Anterior cingulate cortex (tissue), 58 donors: ENCODE measurements around the gene MYH9.

Experiments
- DNase-seq, 58 donors: peaks; one replicate each; lab custom pipeline; 2025; lab: John Stamatoyannopoulos, UW

The MYH9 gene

DNA sequence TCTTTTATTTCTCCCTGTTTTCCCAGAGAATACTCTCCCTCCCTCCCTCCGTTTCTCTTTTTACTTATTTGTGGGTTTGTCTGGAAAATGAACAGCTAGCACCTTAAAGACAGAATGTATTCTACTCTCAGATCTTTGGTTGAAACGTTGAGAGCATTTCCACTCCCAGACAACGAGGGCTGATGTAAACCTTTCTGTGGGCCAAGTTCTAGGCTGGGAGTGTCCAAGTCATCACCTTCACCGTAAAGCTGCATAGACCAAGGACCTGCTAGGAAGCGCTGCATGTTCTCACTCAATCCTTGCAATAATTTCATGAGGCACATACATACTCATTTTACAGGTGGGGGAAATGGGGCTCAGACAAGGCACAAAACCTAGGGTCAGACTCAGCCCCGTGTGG is 32.4 kb downstream of the MYH9 start:
- DNase-seq, result no peak

DNA sequence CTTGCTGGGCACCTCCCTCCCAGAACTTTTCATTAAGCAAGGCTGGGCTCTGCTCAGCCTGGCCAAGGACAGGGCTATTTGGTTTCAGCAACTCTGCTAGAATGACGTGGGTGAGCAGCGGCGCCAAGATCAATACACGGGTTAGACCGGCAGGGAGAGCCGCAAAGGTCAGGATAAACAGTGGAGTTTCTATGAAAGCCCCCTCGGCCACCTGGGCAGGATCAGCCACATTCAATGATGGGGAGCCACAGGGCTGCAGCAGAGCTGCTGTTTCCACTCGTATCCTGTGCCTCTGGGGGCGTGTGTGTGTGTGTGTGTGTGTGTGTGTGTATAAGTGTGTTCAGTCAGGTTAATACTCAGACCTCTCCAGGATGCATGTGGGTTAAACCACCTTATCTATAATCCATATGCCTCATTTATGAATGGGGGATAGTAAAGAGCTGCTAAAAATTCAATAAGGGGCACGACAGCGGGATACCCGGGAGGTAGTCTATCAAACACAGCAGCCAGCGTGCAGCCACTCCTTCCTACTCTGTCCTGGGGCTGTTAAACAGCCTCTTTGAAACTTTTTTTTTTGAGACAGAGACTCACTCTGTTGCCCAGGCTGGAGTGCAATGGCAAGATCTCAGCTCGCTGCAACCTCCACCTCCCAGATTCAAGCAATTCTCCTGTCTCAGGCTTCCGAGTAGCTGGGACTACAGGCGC is 34.8 kb downstream of the MYH9 start:
- DNase-seq, result no peak

GRCh38 chr22:36351921-36352802 is 35.6 kb downstream of the MYH9 start:
- DNase-seq, result peak in 1 of 58 donors; percentile 27

DNA sequence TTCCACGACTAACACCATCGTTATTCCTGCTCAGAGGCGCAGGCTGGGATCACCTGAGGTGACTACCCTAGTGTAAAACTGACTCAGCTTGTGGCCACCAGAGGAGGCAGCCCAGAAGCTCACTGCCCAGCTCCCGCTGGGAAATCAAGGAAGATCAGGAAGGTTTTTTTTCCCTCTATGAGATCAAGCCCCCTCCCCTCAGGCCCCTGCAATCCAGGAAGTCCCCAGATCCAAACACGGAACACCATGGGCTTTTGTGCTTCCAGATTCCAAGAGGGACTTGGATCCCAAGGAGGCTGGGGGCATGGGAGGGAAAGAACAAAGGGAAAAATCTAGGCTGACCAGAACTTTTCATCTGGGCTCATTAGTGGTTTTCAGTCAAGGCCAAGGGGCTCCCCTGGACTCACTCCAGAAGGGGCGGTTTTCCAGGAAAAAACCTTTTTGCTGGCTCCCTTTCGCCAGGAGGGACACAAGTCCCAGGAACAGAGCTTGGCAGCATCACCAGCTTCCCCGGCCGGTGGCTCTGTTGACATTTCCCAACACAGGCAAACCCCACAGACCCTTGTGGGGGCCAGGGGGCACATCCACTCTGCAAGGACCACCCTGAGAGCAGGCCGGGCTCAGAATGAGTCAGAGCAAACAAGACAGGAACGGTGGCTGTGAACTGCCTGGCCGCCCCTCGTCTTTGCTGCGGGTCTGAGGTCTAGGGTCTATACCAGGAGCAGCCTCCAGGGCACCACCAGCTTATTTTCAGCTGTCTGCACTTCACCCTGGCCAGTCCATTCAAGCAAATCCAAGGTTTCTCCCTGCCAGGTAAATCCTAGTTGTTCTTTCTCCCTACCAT is 36.8 kb downstream of the MYH9 start:
- DNase-seq, result peak in 31 of 58 donors; percentile 23 to 85 (median 47)

- DNase-seq, result no peak
Observed at GRCh38 chr22:36349726-36350125, 38.0 kb downstream of the MYH9 start.

DNA sequence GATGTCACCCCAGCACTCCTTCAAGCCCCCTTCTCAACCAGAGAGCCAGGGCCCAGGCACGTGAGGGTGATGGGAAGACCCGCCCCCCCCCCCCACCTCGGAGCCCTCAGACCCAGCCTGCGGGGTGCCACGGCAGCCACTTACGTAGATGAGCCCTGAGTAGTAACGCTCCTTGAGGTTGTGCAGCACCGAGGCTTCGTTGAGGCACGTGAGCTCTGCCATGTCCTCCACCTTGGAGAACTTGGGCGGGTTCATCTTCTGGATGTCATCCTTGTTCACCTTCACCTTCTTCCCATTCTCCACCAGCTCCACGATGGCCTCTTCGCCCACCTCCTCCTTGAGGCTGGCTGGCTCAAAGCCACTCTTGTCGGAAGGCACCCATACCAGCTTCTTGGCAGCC is 39.0 kb downstream of the MYH9 start:
- no peak for DNase-seq

GRCh38 chr22:36347094-36347493 is 40.7 kb downstream of the MYH9 start:
- no peak for DNase-seq

DNA sequence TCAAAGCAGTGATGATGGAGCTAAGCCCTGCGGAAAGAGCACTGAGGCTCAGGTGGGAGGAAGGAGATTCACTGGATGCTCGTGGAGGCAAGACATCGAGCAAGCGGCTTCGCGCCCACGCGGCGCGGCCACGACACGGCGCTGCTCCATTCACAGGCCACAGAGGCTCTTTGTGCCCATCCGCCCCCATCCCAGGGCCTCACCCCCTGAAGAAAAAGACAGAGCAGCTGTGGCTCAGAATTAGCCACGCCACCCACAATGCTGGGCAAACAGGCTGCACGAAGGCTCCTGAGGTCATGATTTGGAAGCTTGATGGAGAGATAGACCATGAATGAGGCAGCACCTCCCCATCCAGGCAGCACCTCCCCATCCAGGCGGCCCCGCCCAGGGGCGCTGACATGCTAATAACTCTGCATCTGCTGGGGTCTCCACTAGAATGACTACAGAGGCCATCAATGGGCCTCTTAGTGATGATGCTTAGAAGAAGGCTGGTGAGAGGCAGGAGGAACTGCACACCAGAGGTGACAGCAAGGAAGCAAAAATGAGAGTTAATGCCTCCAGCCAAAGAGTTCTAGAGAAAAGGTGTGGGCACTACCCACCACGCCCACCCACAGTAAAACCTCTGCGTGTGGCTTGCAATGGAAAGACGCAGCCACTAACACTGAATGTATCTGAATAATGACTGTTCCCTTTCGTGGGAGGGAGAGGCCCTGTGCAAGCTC is 43.5 kb downstream of the MYH9 start:
- peak in 41 of 58 donors; percentile 30 to 86 (median 64) for DNase-seq

DNA sequence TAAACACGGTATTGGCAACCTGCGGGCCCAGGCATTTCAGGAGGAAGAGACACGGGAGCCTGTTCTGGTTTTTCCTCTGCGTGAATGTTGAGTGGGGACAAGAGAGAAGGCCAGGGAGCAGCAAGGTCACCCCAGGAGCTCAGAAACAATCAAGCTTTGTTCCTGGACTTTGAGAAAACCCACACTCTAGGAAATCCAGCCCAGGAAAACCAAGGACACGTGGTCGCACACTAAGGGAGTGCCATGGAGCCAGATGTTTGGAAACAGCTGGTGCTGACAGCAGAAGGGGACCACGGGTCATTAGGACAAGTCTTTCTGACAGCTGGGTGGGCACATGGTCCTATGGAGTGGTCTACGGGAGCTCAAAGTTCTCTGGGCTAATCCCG is 44.1 kb downstream of the MYH9 start:
- peak in 15 of 58 donors; percentile 37 to 86 (median 65) for DNase-seq

- no peak for DNase-seq
Observed at GRCh38 chr22:36343070-36343719, 44.6 kb downstream of the MYH9 start.

DNA sequence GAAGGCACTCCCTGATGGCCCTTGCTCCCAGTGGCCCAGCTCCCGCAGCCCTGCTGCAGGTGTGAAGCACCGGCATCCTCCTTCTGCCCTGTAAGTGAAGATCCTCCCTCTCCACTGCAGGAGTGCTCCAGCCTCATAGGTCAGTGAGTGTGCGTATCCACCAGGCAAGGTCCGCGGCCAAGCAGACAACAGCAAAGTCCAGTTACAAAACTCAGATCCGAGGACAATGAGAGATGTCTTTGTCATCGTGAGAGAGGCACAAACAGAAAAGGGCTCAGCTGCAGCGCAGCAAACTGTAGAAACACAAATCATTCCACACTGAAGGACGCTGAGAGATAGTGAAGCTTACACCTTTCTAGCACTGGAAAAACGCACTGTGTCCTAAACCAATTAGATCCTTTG is 46.1 kb downstream of the MYH9 start:
- DNase-seq, result peak in 27 of 58 donors; percentile 28 to 79 (median 53)

DNA sequence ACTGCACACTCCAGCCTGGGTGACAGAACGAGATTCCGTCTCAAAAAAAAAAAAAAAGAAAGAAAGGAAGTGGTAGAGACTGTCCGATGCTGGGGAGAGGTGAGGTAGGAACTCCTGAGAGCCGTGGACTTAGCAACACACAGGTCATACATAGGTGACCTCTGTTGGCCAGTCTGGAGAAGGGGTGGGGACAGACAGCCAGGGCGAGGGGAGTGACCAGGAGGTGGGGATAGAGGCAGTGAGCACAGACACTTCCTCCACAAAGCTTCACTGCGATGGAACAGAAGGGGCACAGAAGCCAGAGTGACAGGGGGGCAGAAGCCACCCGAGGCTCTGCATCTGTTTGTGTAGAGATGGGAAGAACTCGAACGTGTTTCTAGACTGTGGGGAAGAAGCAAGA is 47.1 kb downstream of the MYH9 start:
- no peak for DNase-seq

DNA sequence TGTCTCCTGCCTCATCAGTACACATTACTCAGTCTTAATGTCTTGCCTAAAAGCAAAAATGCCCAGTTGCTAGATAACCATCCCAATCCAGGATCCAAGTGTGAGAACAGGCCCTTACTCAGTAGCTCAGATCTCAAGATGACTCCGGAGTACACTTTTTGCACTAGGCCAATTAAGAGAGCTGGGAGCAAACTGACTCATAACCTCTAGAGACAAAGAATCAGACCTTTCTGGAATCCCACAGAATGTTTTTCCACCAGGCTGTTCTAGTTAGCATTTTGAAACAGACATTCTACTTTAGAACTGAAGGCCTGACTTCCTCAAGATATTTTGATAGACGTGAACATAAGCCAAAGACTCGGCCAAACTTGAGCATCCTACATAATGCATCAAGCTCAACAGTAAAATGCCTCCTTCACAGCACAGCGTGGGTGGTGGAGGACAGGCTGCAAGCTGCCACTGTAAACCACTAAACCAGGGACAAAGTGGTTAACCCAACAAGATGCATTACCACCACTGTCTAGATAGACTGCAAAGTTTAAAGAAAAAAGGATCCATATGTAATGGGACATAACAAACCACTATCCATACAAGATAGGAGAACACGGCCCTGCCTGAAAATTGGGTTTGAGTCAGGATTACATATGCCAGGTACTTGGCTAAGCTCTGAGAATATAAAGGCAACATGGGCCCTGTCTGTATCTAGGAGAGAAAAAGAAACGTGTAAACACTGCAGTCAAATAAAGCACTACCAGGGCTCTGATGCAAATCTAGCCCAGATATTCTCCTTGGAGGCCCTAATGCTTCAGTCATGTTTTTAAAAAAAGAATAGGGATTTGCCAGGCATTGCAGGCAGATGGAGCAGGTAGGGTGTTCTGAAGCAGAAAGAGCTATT is 48.3 kb downstream of the MYH9 start:
- DNase-seq, result peak in 10 of 58 donors; percentile 18 to 74 (median 35)

DNA sequence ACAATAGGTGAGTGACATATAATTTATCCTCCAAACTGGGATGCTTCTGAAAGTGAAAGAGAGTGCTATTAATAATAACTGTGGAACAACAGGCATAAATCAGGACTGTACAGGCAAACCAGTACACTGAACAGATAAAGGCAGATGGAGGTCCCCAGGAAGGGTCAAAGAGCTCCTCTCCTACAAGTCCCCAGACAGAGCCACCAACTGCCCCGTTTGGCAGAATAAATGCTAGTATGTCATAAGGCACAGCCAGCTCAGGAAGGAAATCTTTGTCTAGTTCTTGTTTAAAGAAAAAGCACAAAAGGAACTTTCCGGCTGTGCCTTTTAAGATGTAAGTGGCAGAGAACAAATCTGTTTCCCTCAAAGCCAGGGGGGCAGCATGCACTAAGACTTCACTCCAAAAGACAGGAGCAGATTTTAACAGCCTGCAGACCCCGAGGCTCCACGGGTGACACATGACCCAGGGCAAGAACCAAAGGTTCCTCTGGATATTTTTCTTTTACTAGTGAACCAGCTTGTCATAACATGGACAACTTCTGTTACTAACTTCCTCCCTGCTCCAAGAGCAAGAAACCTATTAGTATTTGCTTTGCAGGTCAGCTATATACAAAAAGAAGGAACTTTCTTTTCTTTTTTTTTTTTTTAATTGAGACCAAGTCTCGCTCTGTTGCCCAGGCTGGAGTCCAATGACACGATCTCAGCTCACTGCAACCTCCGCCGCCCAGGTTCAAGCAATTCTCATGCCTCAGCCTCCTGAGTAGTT is 50.2 kb downstream of the MYH9 start:
- DNase-seq, result peak in 1 of 58 donors; percentile 36

GRCh38 chr22:36336246-36337182 is 51.3 kb downstream of the MYH9 start:
- peak in 2 of 58 donors; percentile 22 to 32 for DNase-seq

DNA sequence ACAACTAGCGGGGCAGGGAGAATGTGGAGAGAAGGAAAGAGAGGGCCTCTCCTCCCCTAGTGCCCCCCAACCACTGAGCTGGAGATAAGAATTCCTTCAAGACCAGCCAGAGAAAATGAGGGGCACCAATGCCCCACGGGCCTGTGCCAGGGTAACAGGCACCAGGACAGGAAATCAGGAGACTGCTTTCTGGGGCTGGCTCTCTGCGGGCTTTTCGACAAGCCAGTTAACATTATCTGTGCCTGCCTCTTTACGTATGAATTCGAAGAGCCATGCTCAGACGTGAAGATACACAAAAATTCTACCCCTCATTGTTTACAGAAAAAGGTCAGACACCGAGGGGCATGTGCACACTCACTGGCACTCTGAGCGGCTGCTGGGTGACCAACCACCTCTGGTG is 52.1 kb downstream of the MYH9 start:
- peak in 1 of 58 donors; percentile 61 for DNase-seq
